ENCODE results near the gene SERPINA10. TPM values are rescaled to one million over a fixed set of nuclear protein-coding genes. Genes with fewer than 3 reads are reported as not detected.

Gene SERPINA10
- total and polyA plus RNA-seq, 2 experiments from 2014 or later, result 0.11 TPM; not detected in 1

DNA sequence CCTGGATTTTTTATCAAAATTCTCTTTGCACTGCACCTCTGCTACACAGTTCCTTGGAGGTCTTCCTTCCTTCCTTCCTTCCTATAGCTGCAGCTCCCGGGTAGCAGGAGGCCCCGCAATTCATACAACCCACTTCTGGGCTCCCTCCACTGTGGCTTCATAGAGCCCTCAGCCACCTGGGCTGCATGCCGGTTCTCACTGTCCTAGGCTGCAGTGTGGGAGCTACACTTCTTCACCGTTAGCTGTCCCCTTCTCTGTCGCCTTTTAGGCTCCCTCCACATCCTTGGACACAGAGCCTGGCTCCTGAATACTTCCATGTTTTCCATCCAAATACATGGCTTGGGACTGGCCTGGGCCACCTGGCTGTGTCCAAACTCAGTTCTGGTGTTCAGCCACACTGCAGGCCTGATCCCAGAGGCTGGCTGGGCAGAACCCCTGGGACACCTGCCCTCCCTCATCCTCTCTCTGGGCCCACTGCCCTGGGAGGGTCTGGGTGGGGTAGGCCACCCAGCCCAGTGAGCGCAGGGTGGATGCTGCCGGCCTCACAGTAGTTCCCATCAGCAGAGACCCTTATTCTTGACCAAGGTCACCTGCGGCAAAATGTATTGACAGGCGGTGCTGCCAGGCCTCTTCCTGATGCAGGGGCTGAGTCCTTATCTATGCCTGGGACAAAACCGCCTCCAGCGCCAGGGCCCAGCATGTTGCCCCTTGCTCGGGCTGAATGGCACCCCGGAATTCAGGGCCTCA lies 1.7 kb downstream of the SERPINA10 start:
- Histone ChIP-seq H4K20me1 (replicated peaks; ENCODE audit: insufficient read depth) (no peaks in the 10 kb centered on the region), H3K79me2 (replicated peaks; ENCODE audit: insufficient read depth) (no peaks in the 10 kb centered on the region), H3F3A (replicated peaks; ENCODE audit: low read depth) (no peaks in the 10 kb centered on the region), H3K27me3 (ENCODE audit: insufficient read depth) (no peaks in the 10 kb centered on the region), H3K4me2 (no peak overlapping the region), H2AFZ (no peak overlapping the region), H3K9me2 (ENCODE audit: insufficient read depth) (0 out of 2 replicates have a peak, but pooled peaks cover 10% of the 10 kb centered on the region), H3K4me3 (no peak overlapping the region), H3K27ac (ENCODE audit: low read depth) (no peak overlapping the region), H3K36me3 (ENCODE audit: insufficient read depth) (no peaks in the 10 kb centered on the region), H3K4me1 (ENCODE audit: insufficient read depth) (no peaks in the 10 kb centered on the region; the same call in 1 of the 2 replicates)
- ATAC-seq (no peak), DNase-seq (ENCODE audit: low spot score) (no peak)
- no peak overlapping the region for H3K4me3 Mint-ChIP-seq
- H3K9me3 Mint-ChIP-seq, result no peaks in the 10 kb centered on the region
- H3K27ac Mint-ChIP-seq, result no peak overlapping the region; the same call in 1 of the 2 replicates
- H3K27me3 Mint-ChIP-seq (ENCODE audit: insufficient read depth, low read depth, poor library complexity), result peaks cover 6% of the 10 kb centered on the region
- H3K36me3 Mint-ChIP-seq (ENCODE audit: low read depth), result no peaks in the 10 kb centered on the region
- peaks cover 7% of the 10 kb centered on the region; the same call in 2 of the 3 replicates for H3K4me1 Mint-ChIP-seq
- no peak for TF ChIP-seq POLR2AphosphoS5 (IDR thresholded peaks at IDR 0.05; ENCODE audit: low read depth)
- no peak for TF ChIP-seq ETS1 (IDR thresholded peaks at IDR 0.05)
- TF ChIP-seq NANOG (IDR thresholded peaks at IDR 0.05; ENCODE audit: borderline replicate concordance), result no peak
- no peak for TF ChIP-seq ZNF114 (CRISPR knock-in tag; IDR thresholded peaks at IDR 0.05)
- TF ChIP-seq JUNB (IDR thresholded peaks at IDR 0.05; ENCODE audit: unreplicated experiment), result no peak

GRCh38 chr14:94290197-94290596 lies 2.9 kb downstream of the SERPINA10 start:
- ATAC-seq (no peak), DNase-seq (ENCODE audit: low spot score) (no peak)
- Mint-ChIP-seq H3K27me3 (ENCODE audit: insufficient read depth, low read depth, poor library complexity) (peaks cover 6% of the 10 kb centered on the region), H3K27ac (no peak overlapping the region), H3K4me1 (peaks cover 7% of the 10 kb centered on the region; the same call in 2 of the 3 replicates), H3K36me3 (ENCODE audit: low read depth) (no peaks in the 10 kb centered on the region), H3K9me3 (no peaks in the 10 kb centered on the region), H3K4me3 (no peak overlapping the region)
- no peak overlapping the region for H2AFZ ChIP-seq
- H4K20me1 ChIP-seq (replicated peaks; ENCODE audit: insufficient read depth), result no peaks in the 10 kb centered on the region
- no peak overlapping the region for H3K4me2 ChIP-seq
- H3K4me1 ChIP-seq (ENCODE audit: insufficient read depth), result no peaks in the 10 kb centered on the region; the same call in 1 of the 2 replicates
- no peaks in the 10 kb centered on the region for H3F3A ChIP-seq (replicated peaks; ENCODE audit: low read depth)
- H3K79me2 ChIP-seq (replicated peaks; ENCODE audit: insufficient read depth), result no peaks in the 10 kb centered on the region
- no peaks in the 10 kb centered on the region for H3K27me3 ChIP-seq (ENCODE audit: insufficient read depth)
- no peak overlapping the region for H3K4me3 ChIP-seq
- H3K9me2 ChIP-seq (ENCODE audit: insufficient read depth), result 0 out of 2 replicates have a peak, but pooled peaks cover 10% of the 10 kb centered on the region
- H3K27ac ChIP-seq (ENCODE audit: low read depth), result no peak overlapping the region
- H3K36me3 ChIP-seq (ENCODE audit: insufficient read depth), result no peaks in the 10 kb centered on the region
- TF ChIP-seq NANOG (IDR thresholded peaks at IDR 0.05; ENCODE audit: borderline replicate concordance), result no peak
- no peak for TF ChIP-seq STAT1 (IDR thresholded peaks at IDR 0.05; ENCODE audit: unreplicated experiment)
- TF ChIP-seq, protein P1, sequence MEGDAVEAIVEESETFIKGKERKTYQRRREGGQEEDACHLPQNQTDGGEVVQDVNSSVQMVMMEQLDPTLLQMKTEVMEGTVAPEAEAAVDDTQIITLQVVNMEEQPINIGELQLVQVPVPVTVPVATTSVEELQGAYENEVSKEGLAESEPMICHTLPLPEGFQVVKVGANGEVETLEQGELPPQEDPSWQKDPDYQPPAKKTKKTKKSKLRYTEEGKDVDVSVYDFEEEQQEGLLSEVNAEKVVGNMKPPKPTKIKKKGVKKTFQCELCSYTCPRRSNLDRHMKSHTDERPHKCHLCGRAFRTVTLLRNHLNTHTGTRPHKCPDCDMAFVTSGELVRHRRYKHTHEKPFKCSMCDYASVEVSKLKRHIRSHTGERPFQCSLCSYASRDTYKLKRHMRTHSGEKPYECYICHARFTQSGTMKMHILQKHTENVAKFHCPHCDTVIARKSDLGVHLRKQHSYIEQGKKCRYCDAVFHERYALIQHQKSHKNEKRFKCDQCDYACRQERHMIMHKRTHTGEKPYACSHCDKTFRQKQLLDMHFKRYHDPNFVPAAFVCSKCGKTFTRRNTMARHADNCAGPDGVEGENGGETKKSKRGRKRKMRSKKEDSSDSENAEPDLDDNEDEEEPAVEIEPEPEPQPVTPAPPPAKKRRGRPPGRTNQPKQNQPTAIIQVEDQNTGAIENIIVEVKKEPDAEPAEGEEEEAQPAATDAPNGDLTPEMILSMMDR (conservative IDR thresholded peaks at IDR 0.05; ENCODE audit: low read depth in 2 of 2), result no peak
- TF ChIP-seq ZNF462 (CRISPR knock-in tag; IDR thresholded peaks at IDR 0.05), result no peak

Data from GM23338 (cell line).